Endothelial cell of hepatic sinusoid (primary cell): ENCODE measurements around the gene MRPL58.

Experiments
- in situ Hi-C: cut with HindIII; loops from 2 replicates; pipeline ENCODE4 v1.10.0; 2017; ENCODE audit warnings: low sequenced_read_pairs

Gene MRPL58

GRCh38 chr17:75068750-75069149 lies 56.3 kb downstream of the MRPL58 start:
- in situ Hi-C loops, result no loop called here

- in situ Hi-C loops, result no loop called here
Observed at GRCh38 chr17:75069783-75070182, 57.3 kb downstream of the MRPL58 start.
